CD4-positive, alpha-beta T cell treated with Interleukin-10 for 1 hour (primary cell): Measurements from ENCODE around the gene TMEM147.

ENCODE experiments used
- DNase-seq: peaks from one replicate; pipeline ENCODE4 v3.0.0-alpha.2; 2020

Gene TMEM147

DNA sequence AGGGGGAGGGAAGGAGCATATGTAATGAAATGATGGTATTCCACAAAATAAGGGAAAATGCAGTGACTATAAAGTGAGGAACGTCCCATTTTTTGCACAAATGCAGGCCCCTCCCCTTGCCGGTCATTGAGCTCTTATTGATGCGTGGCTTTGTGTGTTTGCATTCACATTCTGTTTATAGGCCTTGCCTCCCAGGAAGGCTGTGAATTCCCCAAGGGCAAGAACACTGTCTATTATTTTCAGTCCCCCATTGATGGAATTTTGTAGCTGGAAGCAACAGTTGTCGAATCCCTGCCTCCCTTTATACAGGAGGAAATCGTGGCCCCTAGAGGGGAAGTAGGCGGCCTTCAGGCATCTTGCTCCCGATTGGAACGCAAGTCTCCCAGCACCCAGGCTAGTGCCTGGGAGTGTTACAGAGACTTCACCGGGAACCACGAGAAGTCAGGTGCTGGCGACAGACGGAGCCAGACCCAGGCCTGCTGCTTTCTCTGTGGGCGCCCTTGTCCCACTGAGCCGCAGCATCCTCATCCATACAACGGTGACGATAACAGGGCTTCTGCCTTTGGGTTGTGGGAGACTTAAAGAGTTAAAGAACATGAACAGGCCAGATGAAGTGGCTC is 24.2 kb upstream of the TMEM147 start:
- DNase-seq = no peak

GRCh38 chr19:35522745-35523327 is 22.6 kb upstream of the TMEM147 start:
- no peak for DNase-seq

- no peak for DNase-seq
Measured at GRCh38 chr19:35524181-35524837, 21.1 kb upstream of the TMEM147 start.

DNA sequence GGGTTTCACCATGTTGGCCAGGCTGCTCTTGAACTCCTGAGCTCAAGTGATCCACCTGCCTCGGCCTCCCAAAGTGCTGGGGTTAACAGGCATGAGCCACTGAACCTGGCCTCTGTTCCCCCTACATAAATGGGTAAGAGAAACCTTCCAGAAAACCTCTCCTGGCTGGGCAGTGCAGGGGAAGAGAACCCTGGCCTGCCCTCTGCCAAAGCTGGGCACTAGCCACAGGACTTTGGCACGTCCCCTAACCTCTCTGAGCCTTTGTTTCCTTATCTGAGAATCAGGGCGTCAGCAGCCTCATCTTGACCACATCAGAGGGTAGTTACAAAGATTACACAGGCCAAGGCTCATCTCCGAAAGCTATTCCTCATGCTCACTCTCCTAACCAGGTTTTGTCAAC is 19.6 kb upstream of the TMEM147 start:
- no peak for DNase-seq

GRCh38 chr19:35528218-35529038 is 17.0 kb upstream of the TMEM147 start, which contains the start of gene SBSN:
Gene SBSN, minus strand, starts transcription at chr19:35528311. Its CDS starts 30 bp downstream, at chr19:35528281.
- no peak for DNase-seq

- DNase-seq = no peak
Measured at GRCh38 chr19:35529241-35530218, 15.9 kb upstream of the TMEM147 start.

DNA sequence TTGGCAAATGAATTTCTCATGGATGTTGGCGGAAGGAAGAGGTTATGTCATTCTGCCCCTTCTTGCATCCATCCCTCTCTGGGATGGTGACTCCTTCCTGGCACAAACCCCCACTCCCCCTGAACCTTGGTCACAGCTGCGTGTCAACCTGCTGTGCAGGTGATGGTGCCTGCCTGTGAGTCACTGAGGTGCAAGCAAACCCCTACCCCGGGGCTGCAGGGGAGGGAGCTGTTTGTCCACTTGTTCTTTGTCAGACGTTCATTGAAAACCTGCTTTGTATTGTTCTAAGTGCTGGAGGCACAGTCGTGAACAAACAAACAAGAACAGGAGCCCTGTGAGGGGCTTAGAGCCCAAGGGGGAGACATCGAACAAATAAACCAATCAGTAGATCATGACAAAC is 14.1 kb upstream of the TMEM147 start:
- no peak for DNase-seq

- DNase-seq = no peak
Measured at GRCh38 chr19:35533201-35533821, 12.1 kb upstream of the TMEM147 start, which contains the start of gene GAPDHS. Gene GAPDHS, plus strand, starts transcription at chr19:35533456. Its CDS starts 72 bp downstream, at chr19:35533528.

- peak; percentile 47 for DNase-seq
Measured at GRCh38 chr19:35533822-35534392, 11.5 kb upstream of the TMEM147 start.

DNA sequence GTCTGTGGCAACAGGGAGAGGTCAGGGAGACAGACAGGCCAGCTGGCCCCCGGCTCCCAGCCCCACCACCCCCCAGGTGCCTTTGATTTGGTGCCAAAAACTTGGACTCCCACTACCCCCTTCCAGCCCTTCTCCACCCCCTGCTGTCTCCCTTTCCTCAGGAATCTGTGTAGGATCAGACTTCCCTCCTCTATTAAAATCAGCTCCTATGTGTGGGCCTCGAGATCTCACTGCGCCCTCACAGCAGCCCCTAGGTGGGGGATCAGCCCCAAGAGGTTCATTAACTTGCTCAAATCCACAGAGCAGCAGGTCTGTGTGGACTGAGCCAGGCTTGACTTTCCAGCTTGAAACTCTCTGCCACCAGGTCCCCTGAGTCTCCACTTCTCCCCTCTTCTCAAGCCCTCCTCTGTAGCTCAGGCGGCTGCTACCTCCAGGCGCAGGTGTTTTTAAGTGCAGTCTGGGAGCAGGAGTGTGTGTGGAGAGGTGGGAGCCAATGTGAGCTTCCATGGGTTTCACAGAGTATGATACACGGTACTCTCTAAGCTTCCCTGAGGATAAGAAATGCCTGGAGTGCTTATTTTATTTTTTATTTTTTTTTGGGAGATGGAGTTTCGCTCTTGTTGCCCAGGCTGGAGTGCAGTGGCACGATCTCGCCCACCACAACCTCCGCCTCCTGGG is 10.5 kb upstream of the TMEM147 start:
- no peak for DNase-seq

GRCh38 chr19:35539314-35539713 is 6.1 kb upstream of the TMEM147 start:
- no peak for DNase-seq

DNA sequence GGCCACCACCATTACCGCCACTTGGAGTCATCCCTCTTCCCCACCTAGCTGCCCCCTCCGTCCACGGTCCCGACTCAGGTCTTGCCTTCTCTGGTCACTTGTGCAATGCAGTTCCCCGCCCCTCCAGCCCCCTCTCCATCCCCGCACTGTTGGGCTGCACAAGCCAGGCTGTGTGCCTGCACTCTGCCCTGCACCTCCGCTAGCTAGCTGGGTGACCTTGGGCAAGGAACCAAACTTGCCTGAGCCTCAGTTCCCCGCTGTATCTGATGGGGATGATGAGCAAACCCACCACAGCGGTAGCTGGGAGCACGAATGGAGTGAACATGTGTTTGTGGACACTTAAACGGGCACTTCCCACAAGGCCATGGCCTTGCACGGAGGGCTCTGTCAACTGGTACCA is 5.6 kb upstream of the TMEM147 start:
- no peak for DNase-seq

- no peak for DNase-seq
Measured at GRCh38 chr19:35540356-35540927, 5.0 kb upstream of the TMEM147 start.

GRCh38 chr19:35542209-35542608 is 3.2 kb upstream of the TMEM147 start:
- no peak for DNase-seq

GRCh38 chr19:35543280-35544109 is 1.9 kb upstream of the TMEM147 start:
- DNase-seq = no peak

DNA sequence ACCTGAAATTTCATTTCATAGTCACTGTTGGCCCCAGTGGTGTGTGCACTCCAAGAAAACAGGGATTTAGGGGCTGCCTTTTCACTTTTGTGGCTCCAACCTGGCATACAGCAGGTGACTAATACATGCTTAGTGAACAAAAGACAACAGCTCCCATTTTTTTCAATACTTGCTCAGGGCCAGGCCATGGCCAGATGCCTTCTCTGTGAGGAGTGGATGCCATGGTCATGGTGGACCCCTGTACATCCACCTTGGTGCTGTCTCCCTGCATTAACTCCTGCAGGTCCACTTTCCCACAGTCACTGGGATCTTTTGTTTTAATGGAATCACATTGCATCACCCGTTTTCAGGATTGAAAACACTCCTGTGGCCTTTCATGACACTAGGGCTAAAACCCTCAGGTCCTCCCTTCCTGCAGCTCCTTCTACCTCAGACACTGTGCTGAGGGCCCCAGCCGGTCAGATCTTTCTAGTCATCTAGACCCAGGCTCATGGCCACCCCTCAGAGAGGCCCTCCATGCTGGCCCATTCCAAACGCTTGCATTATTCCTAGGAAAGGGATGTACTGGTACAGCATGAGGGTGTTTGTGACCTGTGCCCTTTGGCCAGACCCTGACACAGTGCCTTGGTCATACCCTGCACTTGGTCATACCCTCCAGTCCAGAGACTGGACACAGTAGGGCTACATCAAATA is 1.2 kb upstream of the TMEM147 start:
- DNase-seq = no peak

GRCh38 chr19:35545855-35546381 is 492 bp downstream of the TMEM147 start:
- DNase-seq = peak; percentile 54

DNA sequence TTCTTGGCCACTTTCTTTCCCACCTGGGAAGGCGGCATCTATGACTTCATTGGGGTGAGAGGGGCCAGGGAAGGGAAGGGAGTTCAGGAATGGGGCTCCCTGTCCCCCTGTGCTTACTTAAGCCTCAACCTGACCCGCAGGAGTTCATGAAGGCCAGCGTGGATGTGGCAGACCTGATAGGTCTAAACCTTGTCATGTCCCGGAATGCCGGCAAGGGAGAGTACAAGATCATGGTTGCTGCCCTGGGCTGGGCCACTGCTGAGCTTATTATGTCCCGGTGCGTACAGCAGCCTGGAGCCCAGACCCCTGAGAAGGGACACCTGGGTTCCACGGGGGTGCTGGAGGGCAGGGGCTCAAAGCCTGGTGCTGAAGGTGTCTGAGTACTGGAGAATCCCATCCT is 1.1 kb downstream of the TMEM147 start:
- DNase-seq = no peak
